ENCODE data around the gene SLFN12L. TPM values are rescaled to one million over a fixed set of nuclear protein-coding genes. Genes with fewer than 3 reads are reported as not detected.

Gene SLFN12L
- total and polyA plus RNA-seq, 10 donors: 0.39 to 39.5 (median 30.8) TPM

DNA sequence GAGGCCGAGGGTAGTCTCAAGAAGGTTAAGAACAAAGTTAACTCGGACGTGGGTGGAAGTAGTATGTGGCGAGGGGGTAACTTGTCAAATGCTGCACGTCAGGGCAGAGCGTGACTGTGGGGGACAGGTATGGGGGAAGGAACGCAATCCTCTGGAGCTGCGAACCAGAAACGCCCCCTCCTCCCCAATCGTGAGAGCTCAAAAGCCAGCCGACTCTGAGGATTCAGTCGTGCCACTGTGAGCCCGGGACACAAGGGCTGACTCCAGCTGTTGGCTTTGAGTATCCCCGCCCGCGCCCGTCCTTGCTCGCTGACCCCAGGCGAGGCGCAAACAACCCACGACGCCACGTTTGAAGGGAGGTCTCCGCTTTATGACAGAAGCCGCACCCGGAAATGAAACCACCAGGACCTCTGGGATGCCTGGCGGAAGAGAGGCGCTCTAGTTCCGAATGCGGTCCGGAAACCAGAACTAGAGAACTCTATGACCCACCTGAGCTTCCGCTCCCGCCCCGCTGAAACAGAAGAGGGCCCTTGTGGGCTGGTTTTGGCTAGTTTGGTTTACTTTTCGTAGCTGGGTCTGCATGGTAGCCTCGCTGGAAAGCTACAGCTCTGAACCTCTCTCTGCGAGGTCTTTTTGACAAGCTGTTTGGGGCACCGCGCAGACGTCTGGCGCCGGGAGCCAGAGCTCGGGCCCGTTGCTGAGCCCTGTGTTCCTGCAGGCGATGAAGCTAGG is 40.9 kb upstream of the SLFN12L start, which contains the start of gene PEX12:
Gene PEX12 (minus strand): TSS at position 375 of the 732 bp plus-strand sequence. CDS start 550 bp downstream, outside the sequence.
- Histone ChIP-seq H3K9me3 (no peaks in the 10 kb centered on the region), H3K27me3 (replicated peaks in 1 of 7) (no peaks in the 10 kb centered on the region), H3K4me3 (peak within 1 kb of the TSS; percentile 53 to 75 (median 58)), H3K36me3 (peaks cover 0 to 29% (median 17%) of the 10 kb centered on the region in 6 donors), H3K4me1 (peaks cover 14 to 31% (median 22%) of the 10 kb centered on the region in 6 donors), H3K27ac (peak within 1 kb of the TSS; percentile 88 to 95 (median 92))
- peak; percentile 95 for DNase-seq
- 0% methylated on average over 43 to 45 of the region's 45 CpGs for WGBS, 5 donors
- TF ChIP-seq, protein P1, sequence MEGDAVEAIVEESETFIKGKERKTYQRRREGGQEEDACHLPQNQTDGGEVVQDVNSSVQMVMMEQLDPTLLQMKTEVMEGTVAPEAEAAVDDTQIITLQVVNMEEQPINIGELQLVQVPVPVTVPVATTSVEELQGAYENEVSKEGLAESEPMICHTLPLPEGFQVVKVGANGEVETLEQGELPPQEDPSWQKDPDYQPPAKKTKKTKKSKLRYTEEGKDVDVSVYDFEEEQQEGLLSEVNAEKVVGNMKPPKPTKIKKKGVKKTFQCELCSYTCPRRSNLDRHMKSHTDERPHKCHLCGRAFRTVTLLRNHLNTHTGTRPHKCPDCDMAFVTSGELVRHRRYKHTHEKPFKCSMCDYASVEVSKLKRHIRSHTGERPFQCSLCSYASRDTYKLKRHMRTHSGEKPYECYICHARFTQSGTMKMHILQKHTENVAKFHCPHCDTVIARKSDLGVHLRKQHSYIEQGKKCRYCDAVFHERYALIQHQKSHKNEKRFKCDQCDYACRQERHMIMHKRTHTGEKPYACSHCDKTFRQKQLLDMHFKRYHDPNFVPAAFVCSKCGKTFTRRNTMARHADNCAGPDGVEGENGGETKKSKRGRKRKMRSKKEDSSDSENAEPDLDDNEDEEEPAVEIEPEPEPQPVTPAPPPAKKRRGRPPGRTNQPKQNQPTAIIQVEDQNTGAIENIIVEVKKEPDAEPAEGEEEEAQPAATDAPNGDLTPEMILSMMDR (IDR thresholded peaks at IDR 0.05 in 8 of 11, conservative IDR thresholded peaks at IDR 0.05 in 3 of 11): peak in 2 of 11 experiments; percentile 19 to 22
- TF ChIP-seq POLR2A (IDR thresholded peaks at IDR 0.05): peak in 2 of 3 donors; percentile 8 to 54
- TF ChIP-seq POLR2AphosphoS5 (IDR thresholded peaks at IDR 0.05): peak; percentile 93 to 97 (median 94)
- intact Hi-C loops (cut with DNase I; ENCODE audit: low total_unique reads): no loop called here

DNA sequence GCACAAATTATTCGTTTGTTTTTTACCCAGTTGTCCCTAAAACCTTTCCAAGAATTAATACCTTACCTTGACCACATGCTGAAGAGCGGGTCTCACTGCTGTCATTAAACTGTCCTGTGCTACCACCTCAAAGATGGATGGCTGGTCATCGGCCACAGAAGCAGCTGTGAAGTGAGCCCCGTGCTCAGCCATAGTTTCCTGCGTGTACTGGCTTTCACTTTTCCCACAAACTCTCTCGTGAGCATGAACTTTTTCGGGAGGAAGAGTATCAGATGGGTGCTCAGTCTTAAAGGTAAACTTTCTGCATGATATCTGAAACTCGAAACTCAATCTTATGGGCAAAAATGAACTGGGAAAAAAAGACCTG is 40.3 kb upstream of the SLFN12L start:
- peak overlapping the region; percentile 53 to 75 (median 58) for H3K4me3 ChIP-seq
- no peak for TF ChIP-seq POLR2A (IDR thresholded peaks at IDR 0.05)
- TF ChIP-seq POLR2AphosphoS5 (IDR thresholded peaks at IDR 0.05): no peak
- TF ChIP-seq, protein P1 (IDR thresholded peaks at IDR 0.05 in 8 of 11, conservative IDR thresholded peaks at IDR 0.05 in 3 of 11): no peak
- 2 to 4% (median 3%) methylated on average over 8 of the region's 8 CpGs for WGBS, 5 donors
- H3K27ac ChIP-seq: peak overlapping the region; percentile 88 to 95 (median 92)
- H3K9me3 ChIP-seq: no peaks in the 10 kb centered on the region
- no peaks in the 10 kb centered on the region for H3K27me3 ChIP-seq (replicated peaks in 1 of 7)
- intact Hi-C loops (cut with DNase I; ENCODE audit: low total_unique reads): no loop called here
- DNase-seq: no peak
- H3K36me3 ChIP-seq: peaks cover 0 to 34% (median 17%) of the 10 kb centered on the region in 6 donors
- peaks cover 14 to 31% (median 22%) of the 10 kb centered on the region in 6 donors for H3K4me1 ChIP-seq

DNA sequence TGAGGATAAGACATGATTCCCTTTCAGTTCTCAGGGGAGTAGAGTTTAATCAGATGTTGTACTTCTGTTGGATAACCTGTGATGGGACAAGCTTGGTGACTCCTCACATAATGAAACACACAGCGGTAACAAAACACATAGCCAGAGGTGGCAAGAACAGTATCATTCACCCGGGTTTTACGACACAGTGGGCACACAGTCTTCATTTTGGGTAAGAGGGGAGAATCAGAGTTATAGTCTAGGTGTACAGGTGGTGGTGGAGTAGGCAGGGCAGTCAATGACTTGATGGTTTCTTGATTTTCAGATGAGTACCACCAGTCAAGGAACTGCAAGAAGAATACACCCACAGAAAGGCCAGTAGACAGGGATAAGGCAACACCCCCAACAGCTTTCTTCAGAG is 38.3 kb upstream of the SLFN12L start:
- intact Hi-C loops (cut with DNase I; ENCODE audit: low total_unique reads): no loop called here
- WGBS, 5 donors: 88 to 95% (median 93%) methylated on average over 3 of the region's 3 CpGs
- H3K9me3 ChIP-seq: no peaks in the 10 kb centered on the region

DNA sequence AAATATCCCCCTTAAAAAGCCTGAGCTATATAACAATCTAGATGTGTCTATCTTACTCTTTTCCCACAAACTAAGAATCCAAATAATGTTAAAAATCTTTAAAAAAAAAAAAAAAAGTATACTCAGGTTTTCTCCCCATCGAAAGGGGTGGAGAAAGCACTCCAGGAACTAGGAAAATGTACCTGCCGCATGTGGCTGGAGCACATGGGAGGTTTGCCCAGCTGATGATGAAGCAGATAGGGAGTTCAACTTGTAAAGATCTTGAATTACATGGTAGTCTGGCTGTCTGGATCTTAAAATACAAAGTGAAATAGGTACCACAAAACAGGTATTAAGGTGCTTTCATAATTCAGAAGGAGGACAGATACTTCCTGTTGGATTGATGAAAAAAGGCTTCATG is 31.9 kb upstream of the SLFN12L start:
- no peaks in the 10 kb centered on the region for H3K27me3 ChIP-seq (replicated peaks in 1 of 7)
- 89 to 95% (median 91%) methylated on average over 2 of the region's 2 CpGs for WGBS, 5 donors
- intact Hi-C loops (cut with DNase I; ENCODE audit: low total_unique reads): no loop called here
- H3K9me3 ChIP-seq: no peaks in the 10 kb centered on the region
- peaks cover 0 to 35% (median 9%) of the 10 kb centered on the region in 6 donors for H3K36me3 ChIP-seq
- TF ChIP-seq POLR2A (IDR thresholded peaks at IDR 0.05) (no peak), POLR2AphosphoS5 (IDR thresholded peaks at IDR 0.05) (no peak)
- TF ChIP-seq, protein P1 (IDR thresholded peaks at IDR 0.05 in 8 of 11, conservative IDR thresholded peaks at IDR 0.05 in 3 of 11): no peak
- no peak for DNase-seq
- H3K4me1 ChIP-seq: peaks cover 15 to 45% (median 36%) of the 10 kb centered on the region in 6 donors
- H3K27ac ChIP-seq: no peak overlapping the region
- H3K4me3 ChIP-seq: no peak overlapping the region

More for the DNA sequence above, 38.3 kb upstream of the SLFN12L start:
- peaks cover 0 to 54% (median 17%) of the 10 kb centered on the region in 6 donors for H3K36me3 ChIP-seq
- peaks cover 14 to 43% (median 29%) of the 10 kb centered on the region in 6 donors for H3K4me1 ChIP-seq
- TF ChIP-seq, protein P1 (IDR thresholded peaks at IDR 0.05 in 8 of 11, conservative IDR thresholded peaks at IDR 0.05 in 3 of 11): no peak
- TF ChIP-seq POLR2AphosphoS5 (IDR thresholded peaks at IDR 0.05): peak in 1 of 3 donors; percentile 16
- no peak for DNase-seq
- no peak overlapping the region for H3K27ac ChIP-seq
- no peak overlapping the region for H3K4me3 ChIP-seq
- H3K27me3 ChIP-seq (replicated peaks in 1 of 7): no peaks in the 10 kb centered on the region

Measured in spleen (tissue), 11 donors.